CD4-positive, CD25-positive, alpha-beta regulatory T cell (primary cell): ENCODE data around the gene CHURC1. TPM values are rescaled to one million over a fixed set of nuclear protein-coding genes. Genes with fewer than 3 reads are reported as not detected.

Experiments used
- ATAC-seq, 2 donors: fragments of 150-1000 bp; cut with Tn5 transposase; one replicate each; pipeline ENCODE4 v1.10.0; 2021; ENCODE audit warnings: low read depth in 2 of 2, moderate number of reproducible peaks in 2 of 2, moderate library complexity in 1 of 2
- DNase-seq, 3 donors: peaks; one replicate each; pipeline versions ENCODE4 v3.0.0 to v3.0.0-alpha.2; 2012 to 2022; ENCODE audit warnings: mixed read lengths in 1 of 3
- H3K27ac ChIP-seq: one replicate; pipeline ENCODE4 v1.7.0; 2013; ENCODE audit warnings: mild to moderate bottlenecking, low read length; ENCODE audit not compliant: insufficient read depth, poor library complexity, severe bottlenecking
- H3K27me3 ChIP-seq: one replicate; pipeline ENCODE4 v1.7.0; 2013; ENCODE audit warnings: low read length; ENCODE audit not compliant: control insufficient read depth, insufficient read depth
- H3K36me3 ChIP-seq: one replicate; pipeline ENCODE4 v1.7.0; 2013; ENCODE audit warnings: mild to moderate bottlenecking, low read length, moderate library complexity; ENCODE audit not compliant: control insufficient read depth, insufficient read depth
- H3K4me1 ChIP-seq: 2 replicates; pipeline ENCODE4 v1.7.0; 2013; ENCODE audit warnings: mild to moderate bottlenecking, low read length; ENCODE audit not compliant: insufficient read depth, control insufficient read depth, poor library complexity, severe bottlenecking
- H3K4me3 ChIP-seq: one replicate; pipeline ENCODE4 v1.7.0; 2013; ENCODE audit warnings: low read depth, mild to moderate bottlenecking, low read length, moderate library complexity
- H3K9me3 ChIP-seq, 2 experiments: 1 replicate in 1 of 2; 2 replicates in 1 of 2; pipeline ENCODE4 v1.7.0; 2013; ENCODE audit warnings: low read length in 2 of 2, mild to moderate bottlenecking in 1 of 2, moderate library complexity in 1 of 2; ENCODE audit not compliant: control insufficient read depth in 2 of 2
- H3K27ac Mint-ChIP-seq, 3 donors: one replicate each; pipeline ENCODE4 v1.8.0; 2020 to 2022; ENCODE audit warnings: mild to moderate bottlenecking in 3 of 3, mixed read lengths in 3 of 3, moderate library complexity in 2 of 3
- H3K27me3 Mint-ChIP-seq: one replicate; pipeline ENCODE4 v1.8.0; 2022; ENCODE audit warnings: mild to moderate bottlenecking, mixed read lengths
- H3K36me3 Mint-ChIP-seq: one replicate; pipeline ENCODE4 v1.8.0; 2020; ENCODE audit warnings: mixed read lengths
- H3K4me1 Mint-ChIP-seq, 4 donors: one replicate each; pipeline ENCODE4 v1.8.0; 2020 to 2022; ENCODE audit warnings: mixed read lengths in 4 of 4, mild to moderate bottlenecking in 1 of 4
- H3K4me3 Mint-ChIP-seq, 4 donors: one replicate each; pipeline ENCODE4 v1.8.0; 2020 to 2022; ENCODE audit warnings: mild to moderate bottlenecking in 4 of 4, mixed read lengths in 4 of 4, moderate library complexity in 3 of 4
- H3K9me3 Mint-ChIP-seq, 7 donors: one replicate each; pipeline ENCODE4 v1.8.0; 2020 to 2022; ENCODE audit warnings: mixed read lengths in 7 of 7, mild to moderate bottlenecking in 3 of 7, moderate library complexity in 2 of 7
- polyA plus RNA-seq, 4 donors: library from polyadenylated mRNA; unstranded; fragments of 300-500 nt; fragmentation: Illumina TruSeq; gene quantifications; one replicate each; pipeline ENCODE4 v1.2.3, GENCODE V29; 2021
- total RNA-seq: library from RNA; stranded (reverse); gene quantifications from one replicate; pipeline ENCODE4 v1.2.3, GENCODE V29; 2022

Gene CHURC1
- total and polyA plus RNA-seq, 5 donors from 2014 or later: 95.3 to 228 (median 181) TPM

GRCh38 chr14:64873506-64874219 is 40.6 kb upstream of the CHURC1 start:
- ATAC-seq (no peak), DNase-seq (no peak)
- Mint-ChIP-seq H3K36me3 (no peaks in the 10 kb centered on the region), H3K27me3 (peaks cover 72% of the 10 kb centered on the region), H3K27ac (no peak overlapping the region), H3K4me3 (no peak overlapping the region), H3K9me3 (peaks cover 0 to 1% (median 0%) of the 10 kb centered on the region in 7 donors), H3K4me1 (no peaks in the 10 kb centered on the region)
- Histone ChIP-seq H3K36me3 (no peaks in the 10 kb centered on the region), H3K4me3 (no peak overlapping the region), H3K4me1 (no peaks in the 10 kb centered on the region), H3K27me3 (peaks cover 43% of the 10 kb centered on the region), H3K27ac (no peak overlapping the region), H3K9me3 (no peaks in the 10 kb centered on the region)

GRCh38 chr14:64875350-64875749 is 38.9 kb upstream of the CHURC1 start:
- peaks cover 0 to 1% (median 0%) of the 10 kb centered on the region in 7 donors for H3K9me3 Mint-ChIP-seq
- H3K4me3 Mint-ChIP-seq: no peak overlapping the region
- Histone ChIP-seq H3K9me3 (no peaks in the 10 kb centered on the region), H3K4me3 (no peak overlapping the region), H3K36me3 (no peaks in the 10 kb centered on the region), H3K4me1 (peaks cover 13% of the 10 kb centered on the region), H3K27me3 (peaks cover 45% of the 10 kb centered on the region), H3K27ac (no peak overlapping the region)
- ATAC-seq: no peak
- H3K36me3 Mint-ChIP-seq: no peaks in the 10 kb centered on the region
- peaks cover 74% of the 10 kb centered on the region for H3K27me3 Mint-ChIP-seq
- DNase-seq: no peak
- H3K4me1 Mint-ChIP-seq: peaks cover 0 to 4% (median 0%) of the 10 kb centered on the region in 4 donors
- H3K27ac Mint-ChIP-seq: no peak overlapping the region

GRCh38 chr14:64877846-64878245 is 36.4 kb upstream of the CHURC1 start:
- H3K4me3 Mint-ChIP-seq: peak overlapping the region in 3 of 4 donors; percentile 9 to 21 (median 13)
- peaks cover 48% of the 10 kb centered on the region for H3K27me3 ChIP-seq
- no peaks in the 10 kb centered on the region for H3K36me3 ChIP-seq
- peaks cover 0 to 12% (median 6%) of the 10 kb centered on the region in 4 donors for H3K4me1 Mint-ChIP-seq
- no peak for DNase-seq
- peaks cover 77% of the 10 kb centered on the region for H3K27me3 Mint-ChIP-seq
- H3K27ac Mint-ChIP-seq: no peak overlapping the region
- peaks cover 0 to 2% (median 0%) of the 10 kb centered on the region in 7 donors for H3K9me3 Mint-ChIP-seq
- no peak for ATAC-seq
- H3K4me3 ChIP-seq: no peak overlapping the region
- H3K27ac ChIP-seq: no peak overlapping the region
- peaks cover 19% of the 10 kb centered on the region for H3K4me1 ChIP-seq
- H3K9me3 ChIP-seq: no peaks in the 10 kb centered on the region
- H3K36me3 Mint-ChIP-seq: no peaks in the 10 kb centered on the region

- Mint-ChIP-seq H3K4me1 (peaks cover 0 to 12% (median 6%) of the 10 kb centered on the region in 4 donors), H3K27ac (no peak overlapping the region), H3K36me3 (no peaks in the 10 kb centered on the region), H3K27me3 (peaks cover 84% of the 10 kb centered on the region), H3K4me3 (peak overlapping the region in 3 of 4 donors; percentile 34 to 77 (median 66)), H3K9me3 (peaks cover 0 to 2% (median 0%) of the 10 kb centered on the region in 7 donors)
- Histone ChIP-seq H3K4me3 (no peak overlapping the region), H3K27ac (no peak overlapping the region), H3K36me3 (no peaks in the 10 kb centered on the region), H3K4me1 (peaks cover 19% of the 10 kb centered on the region), H3K27me3 (peaks cover 45% of the 10 kb centered on the region), H3K9me3 (no peaks in the 10 kb centered on the region)
- DNase-seq: no peak
- ATAC-seq: no peak
These were observed 35.2 kb upstream of the CHURC1 start for GRCh38 chr14:64878837-64879634.

GRCh38 chr14:64879635-64880220 is 34.5 kb upstream of the CHURC1 start, which contains the start of gene SPTB:
SPTB (minus strand) TSS chr14:64879907; CDS start chr14:64823094, 56,813 bp downstream.
- Histone ChIP-seq H3K36me3 (no peaks in the 10 kb centered on the region), H3K27me3 (peaks cover 49% of the 10 kb centered on the region), H3K27ac (no peak within 1 kb of the TSS), H3K9me3 (no peaks in the 10 kb centered on the region), H3K4me1 (peaks cover 19% of the 10 kb centered on the region), H3K4me3 (peak within 1 kb of the TSS; percentile 38)
- Mint-ChIP-seq H3K9me3 (peaks cover 0 to 2% (median 0%) of the 10 kb centered on the region in 7 donors), H3K27me3 (peaks cover 84% of the 10 kb centered on the region), H3K4me1 (peaks cover 0 to 12% (median 6%) of the 10 kb centered on the region in 4 donors), H3K27ac (no peak within 1 kb of the TSS), H3K4me3 (peak within 1 kb of the TSS; percentile 66 to 93 (median 87)), H3K36me3 (no peaks in the 10 kb centered on the region)
- DNase-seq (peak; percentile 32 to 51 (median 45)), ATAC-seq (peak; percentile 41 to 60)

DNA sequence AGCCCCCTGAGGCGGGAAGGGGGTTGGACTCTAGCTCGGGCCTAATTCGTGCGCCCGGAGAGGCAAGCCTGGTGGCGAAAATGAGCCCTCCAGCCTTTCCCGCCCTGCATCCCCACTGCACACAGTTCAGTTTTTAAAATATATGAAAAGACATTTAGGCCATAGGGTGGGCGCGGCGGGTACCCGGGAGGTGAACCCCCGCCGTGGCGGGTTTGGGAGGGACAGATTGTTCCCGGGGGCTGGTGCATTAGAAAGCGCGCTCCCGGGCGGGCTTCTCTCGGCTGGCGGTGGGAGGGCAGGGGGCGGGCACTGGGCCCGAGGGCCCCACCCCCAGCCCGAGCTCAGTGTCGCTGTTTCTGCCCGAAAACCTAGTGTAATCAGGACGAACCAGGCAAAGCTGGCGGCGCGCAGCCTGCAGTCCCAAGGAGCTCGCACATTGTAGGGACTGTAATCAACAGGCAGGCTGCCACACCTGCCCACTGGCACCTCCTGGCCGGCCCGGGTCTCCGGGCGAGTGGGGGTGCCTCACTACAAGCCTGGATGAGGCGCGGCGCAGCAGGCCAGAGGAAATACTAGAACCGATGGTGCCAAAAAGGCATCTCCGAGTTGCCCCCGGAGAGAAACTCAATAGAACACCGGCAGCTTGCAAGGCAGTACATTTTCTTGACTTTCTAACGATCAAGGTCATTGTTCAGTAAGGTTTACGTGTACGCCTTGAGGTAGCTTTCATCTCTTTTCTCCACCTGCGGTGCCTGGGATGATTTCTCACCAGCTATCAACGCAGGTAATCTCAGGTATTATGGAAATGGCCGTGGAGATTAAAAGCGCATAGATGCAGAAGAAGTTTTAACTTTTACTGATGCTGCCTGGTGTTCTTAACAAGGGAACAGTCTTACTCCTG is 33.8 kb upstream of the CHURC1 start:
- no peak overlapping the region for H3K27ac Mint-ChIP-seq

DNA sequence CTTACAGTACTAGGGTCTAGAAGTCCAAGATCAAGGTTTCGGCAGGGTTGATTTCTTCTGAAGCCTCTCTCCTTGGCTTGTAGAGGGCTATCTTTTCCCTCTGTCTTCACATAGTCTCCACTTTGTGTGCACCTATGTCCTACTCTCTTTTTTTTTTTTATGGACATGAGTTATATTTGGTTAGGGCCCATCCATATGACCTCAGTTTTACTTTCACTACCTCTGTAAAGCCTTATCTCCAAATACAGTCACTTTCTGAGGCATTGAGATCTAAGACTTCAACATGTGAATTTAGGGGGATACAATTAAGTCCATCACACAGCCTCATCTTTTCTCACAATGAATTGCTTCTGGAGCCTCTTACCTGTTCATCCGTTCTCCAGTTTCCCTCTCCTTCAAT is 28.7 kb upstream of the CHURC1 start:
- Mint-ChIP-seq H3K4me3 (no peak overlapping the region), H3K9me3 (peaks cover 0 to 2% (median 0%) of the 10 kb centered on the region in 7 donors), H3K27ac (no peak overlapping the region), H3K4me1 (peaks cover 0 to 6% (median 4%) of the 10 kb centered on the region in 4 donors), H3K27me3 (peaks cover 59% of the 10 kb centered on the region), H3K36me3 (no peaks in the 10 kb centered on the region)
- Histone ChIP-seq H3K9me3 (no peaks in the 10 kb centered on the region), H3K27me3 (peaks cover 38% of the 10 kb centered on the region), H3K4me1 (peaks cover 4% of the 10 kb centered on the region), H3K27ac (no peak overlapping the region), H3K4me3 (no peak overlapping the region), H3K36me3 (no peaks in the 10 kb centered on the region)
- DNase-seq (no peak), ATAC-seq (no peak)

More for the DNA sequence above, 33.8 kb upstream of the CHURC1 start:
- Histone ChIP-seq H3K4me1 (peaks cover 19% of the 10 kb centered on the region), H3K4me3 (peak overlapping the region; percentile 38), H3K36me3 (no peaks in the 10 kb centered on the region), H3K9me3 (no peaks in the 10 kb centered on the region), H3K27me3 (peaks cover 46% of the 10 kb centered on the region), H3K27ac (no peak overlapping the region)
- DNase-seq: peak; percentile 38 to 57 (median 49)
- H3K36me3 Mint-ChIP-seq: no peaks in the 10 kb centered on the region
- peak overlapping the region; percentile 66 to 93 (median 87) for H3K4me3 Mint-ChIP-seq
- peaks cover 0 to 2% (median 0%) of the 10 kb centered on the region in 7 donors for H3K9me3 Mint-ChIP-seq
- H3K4me1 Mint-ChIP-seq: peaks cover 0 to 12% (median 6%) of the 10 kb centered on the region in 4 donors
- ATAC-seq: peak; percentile 68 to 76
- H3K27me3 Mint-ChIP-seq: peaks cover 90% of the 10 kb centered on the region
